Activated CD4-positive, CD25-positive, alpha-beta regulatory T cell treated with anti-CD3 and anti-CD28 coated beads, Interleukin-2, amount 50 U/mL, for 72 hours (primary cell): Measurements from ENCODE around the gene VPS26C.

ENCODE experiments used
- DNase-seq: peaks from one replicate; pipeline ENCODE4 v3.0.0; 2021

Gene VPS26C

DNA sequence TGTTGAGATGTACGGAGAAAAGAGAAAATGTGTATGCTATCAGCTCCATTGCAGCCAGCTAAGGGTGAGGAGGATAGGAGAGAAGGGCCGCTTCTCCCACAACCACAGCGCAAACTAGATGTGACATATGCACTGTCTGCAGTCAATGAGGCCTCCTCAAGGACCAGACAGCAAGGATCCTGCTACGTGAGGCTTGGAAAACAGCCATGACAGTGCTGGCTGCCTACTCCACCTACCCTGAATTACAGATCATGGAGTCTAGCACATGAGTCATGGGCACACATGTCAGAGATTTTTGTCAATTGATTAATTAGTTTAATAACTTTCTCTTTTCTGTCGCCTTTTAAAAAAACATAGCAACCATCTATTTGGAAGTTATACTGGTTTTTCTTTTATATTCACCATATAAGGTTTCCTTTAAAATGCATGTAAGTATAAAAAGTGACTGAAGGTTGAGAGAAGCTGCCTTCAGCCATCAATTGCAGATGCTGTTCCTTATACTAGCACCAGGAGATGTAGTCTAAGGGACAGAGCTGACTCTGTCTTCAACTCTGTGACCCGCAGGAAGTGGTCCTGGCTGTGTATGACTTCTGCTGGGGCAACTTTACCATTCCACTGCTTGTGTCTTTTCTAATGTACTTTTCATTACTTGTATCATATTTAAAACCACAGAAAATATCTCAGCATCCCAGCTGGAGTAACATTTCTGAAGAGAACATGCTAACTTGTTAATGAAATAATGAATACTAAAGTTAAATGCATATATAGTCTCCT lies 3.1 kb downstream of the VPS26C start:
- no peak for DNase-seq

DNA sequence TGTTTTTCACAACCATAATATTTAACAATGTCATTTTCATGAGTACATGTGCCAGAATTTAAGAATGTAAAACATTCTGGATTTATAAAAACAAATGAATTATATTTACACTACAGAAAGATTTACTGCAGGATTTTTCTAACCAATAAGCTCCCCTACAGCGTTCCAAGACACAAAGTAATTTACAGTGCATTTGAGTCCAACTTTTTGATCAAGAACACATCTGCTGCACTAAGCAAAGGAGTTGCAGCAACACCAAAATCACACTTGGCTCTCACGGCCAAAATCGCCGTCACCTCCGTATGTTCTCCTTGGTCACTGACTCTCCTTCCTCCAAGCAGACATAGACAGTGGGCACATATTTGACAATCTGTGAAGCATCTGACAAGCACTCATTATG lies 7.7 kb downstream of the VPS26C start:
- DNase-seq, result no peak

- peak; percentile 73 for DNase-seq
Measured at GRCh38 chr21:37257967-37258877, 8.9 kb downstream of the VPS26C start.

- DNase-seq, result peak; percentile 34
Measured at GRCh38 chr21:37257511-37257966, 9.6 kb downstream of the VPS26C start.

DNA sequence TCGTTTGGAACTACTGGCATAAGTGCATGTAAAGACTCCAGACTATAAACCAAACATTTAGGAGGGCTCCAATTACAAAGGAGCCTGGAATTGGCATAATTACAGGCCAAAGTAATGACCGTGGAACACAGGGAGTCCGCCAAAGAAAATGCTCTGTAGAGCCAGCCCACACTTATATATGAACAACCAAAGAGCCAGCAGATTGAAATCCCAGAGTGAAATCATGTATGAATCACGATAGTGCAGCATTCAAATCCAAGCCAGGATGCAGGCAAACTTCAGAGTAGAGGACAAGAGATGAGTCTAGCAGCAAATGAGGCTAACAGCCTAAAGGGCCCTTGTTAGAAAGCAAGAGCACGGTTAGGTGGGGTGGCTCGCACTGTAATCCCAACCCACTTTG lies 13.1 kb downstream of the VPS26C start:
- DNase-seq, result no peak

DNA sequence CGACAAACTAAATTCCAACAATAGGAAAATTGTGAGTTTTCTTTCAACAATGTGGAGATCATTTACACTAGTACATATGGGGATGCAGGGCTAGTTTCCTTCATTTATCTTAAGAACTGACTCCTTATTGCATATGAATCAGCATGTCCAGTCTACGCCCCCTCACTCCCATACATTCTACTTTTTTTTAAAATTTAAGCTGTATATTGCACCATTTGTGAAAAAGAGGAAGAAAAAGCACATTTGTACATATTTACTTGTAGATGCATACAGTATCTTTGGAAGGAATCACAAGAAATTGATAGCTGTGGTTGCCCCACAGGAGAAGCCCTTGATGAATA lies 15.9 kb downstream of the VPS26C start:
- no peak for DNase-seq

- no peak for DNase-seq
Measured at GRCh38 chr21:37249112-37249904, 17.8 kb downstream of the VPS26C start.

DNA sequence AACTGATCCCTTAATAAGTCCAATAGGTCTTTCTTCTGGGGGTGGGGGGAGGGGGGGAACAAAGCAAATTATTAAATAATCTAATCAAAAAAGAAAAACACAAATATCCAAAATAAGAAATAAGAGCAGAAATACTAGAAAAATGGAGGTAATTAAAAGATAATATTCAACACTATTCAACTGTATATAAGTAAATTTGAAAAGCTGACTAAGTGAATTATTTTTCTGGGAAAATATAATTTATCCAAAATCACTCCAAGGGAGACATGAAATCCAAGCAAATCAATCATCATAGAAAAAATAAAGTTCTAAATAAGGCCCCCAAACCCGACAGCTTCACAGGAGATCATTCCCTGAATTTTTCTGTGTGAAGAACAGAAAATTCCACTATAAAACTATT lies 18.8 kb downstream of the VPS26C start:
- DNase-seq, result no peak

- DNase-seq, result no peak
Measured at GRCh38 chr21:37245151-37245550, 22.0 kb downstream of the VPS26C start.

DNA sequence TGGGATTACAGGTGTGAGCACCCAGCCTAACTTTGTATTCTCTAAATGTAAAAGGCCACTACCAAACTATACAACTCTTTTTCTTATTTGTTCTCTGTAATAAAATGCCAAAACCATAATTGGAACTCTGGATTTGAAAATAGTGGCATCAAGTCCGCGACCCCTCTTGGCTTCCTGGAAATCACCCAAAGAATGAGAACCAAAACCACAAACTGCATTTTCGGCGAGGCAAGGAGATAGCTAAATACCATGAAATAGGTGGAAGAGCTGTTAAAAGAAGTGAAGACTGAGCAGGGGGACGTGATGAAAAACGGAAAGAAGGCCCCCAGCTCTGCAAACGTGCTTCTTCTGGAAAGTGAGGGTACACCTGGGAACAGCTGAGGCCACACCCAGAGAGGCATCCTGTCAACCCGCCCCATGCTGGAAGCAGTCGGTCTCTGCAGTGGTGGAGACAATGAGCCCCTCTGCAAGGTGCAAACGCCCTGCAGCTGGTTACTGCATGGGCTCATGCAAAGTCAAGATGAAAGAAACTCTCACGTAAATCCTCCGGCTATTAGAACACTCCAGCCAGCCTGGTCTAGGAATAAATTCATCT lies 22.5 kb downstream of the VPS26C start:
- no peak for DNase-seq

DNA sequence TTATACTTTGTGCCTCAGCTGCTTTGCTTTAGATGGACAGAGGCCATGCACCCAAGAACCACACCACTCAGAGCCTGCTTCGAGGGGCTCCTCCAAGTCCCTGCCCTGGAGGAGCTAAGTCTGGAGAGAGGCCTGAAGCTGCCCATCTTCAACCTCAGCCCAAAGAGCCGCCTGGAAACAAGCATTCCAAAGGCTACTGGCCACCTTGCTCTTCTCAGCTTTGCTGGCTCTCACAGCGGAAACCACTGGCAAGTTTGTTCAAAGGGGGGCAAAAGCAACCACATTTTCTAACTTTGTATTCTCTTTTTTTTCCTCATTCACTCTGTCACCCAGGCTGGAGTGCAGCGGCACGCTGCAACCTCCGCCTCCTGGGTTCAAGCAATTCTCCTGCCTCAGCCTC lies 23.2 kb downstream of the VPS26C start:
- DNase-seq, result no peak

DNA sequence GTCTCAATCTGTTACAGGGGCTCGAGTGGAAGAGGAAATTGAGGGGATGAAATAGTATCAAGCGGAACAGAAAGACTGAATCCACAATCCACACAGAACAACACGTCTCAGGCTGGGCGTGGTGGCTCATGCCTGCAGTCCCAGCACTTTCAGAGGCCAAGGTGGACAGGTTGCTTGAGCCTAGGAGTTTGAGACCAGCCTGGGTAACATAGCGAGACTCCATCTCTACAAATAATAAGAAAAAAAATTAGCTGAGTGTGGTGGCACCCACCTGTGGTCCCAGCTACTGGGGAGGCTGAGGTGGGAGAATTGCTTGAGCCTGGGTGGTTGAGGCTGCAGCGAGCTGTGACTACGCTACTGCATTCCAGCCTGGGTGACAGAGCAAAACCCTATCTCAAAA lies 25.7 kb downstream of the VPS26C start:
- no peak for DNase-seq

- DNase-seq, result no peak
Measured at GRCh38 chr21:37240978-37241377, 26.2 kb downstream of the VPS26C start.

GRCh38 chr21:37237764-37238163 lies 29.4 kb downstream of the VPS26C start:
- DNase-seq, result no peak

GRCh38 chr21:37237346-37237745 lies 29.8 kb downstream of the VPS26C start:
- no peak for DNase-seq

GRCh38 chr21:37233551-37234146 lies 33.5 kb downstream of the VPS26C start:
- DNase-seq, result no peak

DNA sequence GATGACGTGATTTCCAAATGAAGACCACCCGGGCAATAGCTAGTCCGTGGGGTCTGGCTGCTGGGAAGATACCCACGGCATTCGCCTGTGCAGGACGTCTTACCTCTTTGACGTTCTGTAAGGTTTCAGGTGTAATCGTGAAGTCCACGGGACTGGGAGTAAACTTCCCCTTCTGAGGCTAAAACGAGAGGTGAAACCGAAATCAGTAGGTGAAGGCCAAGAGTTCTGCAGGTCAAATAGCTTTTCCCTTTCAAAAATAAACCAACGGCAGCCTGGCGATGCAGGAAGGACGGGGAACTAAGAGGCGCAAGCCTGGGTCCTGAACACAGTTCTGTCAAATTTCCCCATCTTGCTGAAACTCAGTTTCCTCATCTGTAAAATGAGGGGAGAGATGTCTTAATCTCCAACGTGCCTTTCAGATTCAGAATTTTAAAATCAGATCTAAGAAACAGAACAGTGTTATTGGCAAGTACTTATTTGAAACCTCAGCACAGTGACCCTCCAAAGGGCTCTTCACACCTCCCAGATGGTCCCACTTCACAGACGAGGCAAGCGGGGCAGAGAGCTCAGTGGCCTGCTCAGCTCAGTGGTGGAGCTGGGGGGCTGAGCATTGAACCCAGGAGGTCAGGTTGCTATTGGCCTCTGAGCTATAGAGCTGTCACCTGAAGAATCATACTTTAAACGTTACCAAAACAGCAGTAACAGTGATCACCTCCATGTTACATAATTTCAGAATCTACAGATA lies 34.7 kb downstream of the VPS26C start:
- DNase-seq, result no peak

- no peak for DNase-seq
Measured at GRCh38 chr21:37231671-37232070, 35.5 kb downstream of the VPS26C start.

DNA sequence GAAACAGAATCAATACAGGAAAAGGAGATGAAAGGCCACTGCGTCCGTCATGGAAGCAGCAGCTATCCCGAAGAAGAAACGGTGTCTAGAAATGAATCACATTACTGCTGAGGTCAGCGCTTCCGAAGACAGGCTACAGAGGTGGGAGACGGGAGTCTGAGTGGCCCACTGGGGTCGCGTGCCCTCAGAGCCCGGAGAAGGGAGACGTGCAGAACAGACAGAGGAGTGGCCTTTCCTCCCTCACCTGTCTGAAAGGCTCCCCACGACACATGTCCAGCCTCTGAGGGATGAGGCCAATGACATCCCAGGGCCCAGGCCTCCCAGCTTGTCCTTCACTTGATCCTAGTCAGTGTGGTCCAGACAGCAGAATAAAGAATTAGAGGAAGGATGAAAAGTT lies 35.9 kb downstream of the VPS26C start:
- no peak for DNase-seq

GRCh38 chr21:37230632-37231248 lies 36.4 kb downstream of the VPS26C start:
- DNase-seq, result no peak

DNA sequence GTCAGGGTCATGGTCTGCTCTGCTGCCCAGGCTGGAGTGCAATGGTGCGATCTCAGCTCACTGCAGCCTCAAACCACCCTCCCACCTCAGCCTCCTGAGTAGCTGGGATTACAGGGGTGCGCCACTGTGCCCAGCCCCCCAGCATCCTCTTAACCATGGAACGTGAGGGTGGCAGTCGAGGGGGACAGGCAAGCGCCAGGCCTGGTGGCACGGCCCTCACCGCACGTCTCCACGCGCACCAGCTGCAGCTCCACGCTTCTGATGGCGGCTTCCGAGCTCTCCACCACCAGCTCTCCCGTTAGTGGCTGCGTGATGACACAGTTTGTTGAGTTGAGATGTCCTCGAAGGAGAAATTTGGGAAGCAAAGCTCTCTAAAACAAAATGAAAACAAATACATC lies 39.1 kb downstream of the VPS26C start:
- DNase-seq, result no peak
